Stimulated activated CD4-positive, alpha-beta T cell treated with anti-CD3 and anti-CD28 coated beads, Interleukin-12 subunit alpha, Interleukin-12 subunit beta, amount 100 ng/mL, for 24 hours (primary cell): Measurements from ENCODE around the gene PDE4C.

Experiments used
- DNase-seq, 2 experiments: peaks; one replicate each; pipeline ENCODE4 v3.0.0-alpha.2; 2020; ENCODE audit warnings: low read depth in 2 of 2

The PDE4C gene

GRCh38 chr19:18198374-18198773 lies 27.9 kb downstream of the PDE4C start:
- DNase-seq = no peak

- DNase-seq = no peak
Observed at GRCh38 chr19:18197941-18198340, 28.3 kb downstream of the PDE4C start.

- no peak for DNase-seq
Observed at GRCh38 chr19:18197306-18197705, 28.9 kb downstream of the PDE4C start.

GRCh38 chr19:18196511-18196845 lies 29.8 kb downstream of the PDE4C start:
- no peak for DNase-seq

- DNase-seq = no peak
Observed at GRCh38 chr19:18194554-18195238, 31.5 kb downstream of the PDE4C start.

GRCh38 chr19:18194181-18194530 lies 32.1 kb downstream of the PDE4C start:
- no peak for DNase-seq

GRCh38 chr19:18193388-18194180 lies 32.7 kb downstream of the PDE4C start:
- no peak for DNase-seq

- DNase-seq = peak; percentile 96
Observed at GRCh38 chr19:18192673-18193387, 33.4 kb downstream of the PDE4C start, which contains the start of gene MPV17L2. Gene MPV17L2, plus strand, starts transcription at chr19:18193218. Its CDS starts 64 bp downstream, at chr19:18193282.

GRCh38 chr19:18191640-18192062 lies 34.6 kb downstream of the PDE4C start:
- DNase-seq = no peak

GRCh38 chr19:18190278-18190677 lies 36.0 kb downstream of the PDE4C start:
- no peak for DNase-seq

- DNase-seq = no peak
Observed at GRCh38 chr19:18185538-18185937, 40.7 kb downstream of the PDE4C start.

GRCh38 chr19:18183529-18183928 lies 42.7 kb downstream of the PDE4C start:
- DNase-seq = no peak

- no peak for DNase-seq
Observed at GRCh38 chr19:18179957-18180356, 46.3 kb downstream of the PDE4C start.

GRCh38 chr19:18176367-18177310 lies 49.6 kb downstream of the PDE4C start:
- DNase-seq = no peak

GRCh38 chr19:18174983-18175382 lies 51.3 kb downstream of the PDE4C start:
- no peak for DNase-seq
